Ascending aorta (tissue), 2 donors: ENCODE data around the gene POMT1. TPM values are rescaled to one million over a fixed set of nuclear protein-coding genes. Genes with fewer than 3 reads are reported as not detected.
A peak's percentile ranks its signal among the peaks of the same experiment; 100 is the strongest.

ENCODE experiments used
- DNase-seq, 2 donors: peaks; one replicate each; pipeline ENCODE4 v3.0.0-alpha.2; 2019; ENCODE audit warnings: low spot score in 2 of 2
- H3K27ac ChIP-seq, 2 donors: fragments of 200-600 bp; sonication (generic); one replicate each; pipeline ENCODE4 v1.5.1; 2016 to 2017; ENCODE audit warnings: mild to moderate bottlenecking in 1 of 2
- H3K27me3 ChIP-seq: fragments of 200-600 bp; sonication (generic); one replicate; pipeline ENCODE4 v1.5.1; 2017
- H3K36me3 ChIP-seq, 2 donors: fragments of 200-600 bp; sonication (generic); one replicate each; pipeline ENCODE4 v1.5.1; 2016
- H3K4me1 ChIP-seq, 2 donors: fragments of 200-600 bp; sonication (generic); one replicate each; pipeline ENCODE4 v1.5.1; 2016 to 2017; ENCODE audit warnings: mild to moderate bottlenecking in 1 of 2
- H3K4me3 ChIP-seq, 2 donors: fragments of 200-600 bp; sonication (generic); one replicate each; pipeline ENCODE4 v1.5.1; 2016 to 2017; ENCODE audit warnings: mild to moderate bottlenecking in 1 of 2
- H3K9me3 ChIP-seq, 2 donors: fragments of 200-600 bp; sonication (generic); one replicate each; pipeline ENCODE4 v1.5.1; 2016
- CTCF ChIP-seq, 3 experiments: fragments of 200-600 bp in 2 of 3; fragments of 450-650 bp in 1 of 3; sonication (generic) in 2 of 3; IDR thresholded peaks; one replicate each; pipeline ENCODE4 v1.5.1; 2016 to 2019; ENCODE audit warnings: antibody characterized with exemption in 3 of 3, mild to moderate bottlenecking in 1 of 3, moderate library complexity in 1 of 3
- intact Hi-C: fragments of 100-400 bp; cut with DNase I; formaldehyde crosslinking; loops from one replicate; pipeline ENCODE4 v1.15.1; 2023
- total RNA-seq: library from RNA; depleted of rRNA; stranded (reverse); fragments of >200 nt; gene quantifications from one replicate; pipeline ENCODE4 v1.1.0, GENCODE V29; 2016

The POMT1 gene
- total RNA-seq, 1 donor from 2014 or later: 128 TPM

DNA sequence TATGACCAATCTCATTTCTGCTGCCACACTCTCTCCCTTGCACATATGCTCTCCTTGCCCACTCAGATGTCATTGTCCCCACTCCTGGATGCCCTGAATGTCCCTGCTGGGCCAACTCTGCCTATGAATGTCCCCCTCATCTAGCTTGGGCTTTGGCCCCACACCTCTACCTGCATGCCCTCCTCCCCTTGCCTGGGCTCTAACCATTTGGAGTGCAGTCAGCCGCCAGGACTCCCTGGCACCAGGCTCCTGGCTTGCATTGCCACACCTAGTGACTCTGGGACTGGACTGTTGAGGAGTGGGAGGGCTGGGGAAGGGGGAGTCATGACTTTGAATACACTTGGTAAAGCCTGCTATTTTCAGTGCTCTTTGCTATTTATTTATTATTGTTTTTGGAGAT lies 41.6 kb upstream of the POMT1 start:
- Histone ChIP-seq H3K9me3 (no peaks in the 10 kb centered on the region), H3K4me1 (no peaks in the 10 kb centered on the region), H3K27me3 (no peaks in the 10 kb centered on the region), H3K36me3 (peaks cover 74 to 95% of the 10 kb centered on the region in 2 donors), H3K4me3 (no peak overlapping the region), H3K27ac (no peak overlapping the region)
- DNase-seq: peak in 1 of 2 donors; percentile 38
- no peak for TF ChIP-seq CTCF (IDR thresholded peaks at IDR 0.05)
- intact Hi-C loops: no loop called here

DNA sequence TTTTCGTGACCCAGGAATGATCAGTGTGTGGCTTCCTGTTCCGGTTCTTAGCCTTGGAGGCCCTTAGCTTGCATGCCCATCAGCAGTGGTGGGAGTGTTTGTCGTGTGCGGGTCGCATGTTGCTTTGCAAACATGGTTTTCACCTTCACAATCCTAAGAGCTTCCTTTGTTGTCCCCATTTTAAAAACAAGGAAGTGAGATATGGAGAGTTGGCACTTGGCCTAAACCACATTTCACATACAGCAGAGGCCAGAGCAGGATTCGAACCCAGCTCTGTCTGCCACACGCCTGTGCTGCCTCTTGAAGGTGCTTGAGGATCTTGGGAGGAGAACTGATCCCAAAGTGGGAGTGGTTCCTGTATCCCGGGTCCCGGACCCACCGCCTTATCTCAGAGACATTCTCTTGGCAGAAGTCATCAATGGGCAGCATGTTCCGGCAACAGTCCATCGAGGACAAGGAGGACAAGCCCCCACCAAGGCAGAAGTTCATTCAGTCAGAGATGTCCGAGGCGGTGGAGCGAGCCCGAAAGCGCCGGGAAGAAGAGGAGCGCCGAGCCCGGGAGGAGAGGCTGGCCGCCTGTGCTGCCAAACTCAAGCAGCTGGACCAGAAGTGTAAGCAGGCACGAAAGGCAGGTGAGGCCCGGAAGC lies 38.2 kb upstream of the POMT1 start:
- TF ChIP-seq CTCF (IDR thresholded peaks at IDR 0.05): no peak
- no peak overlapping the region for H3K4me3 ChIP-seq
- H3K9me3 ChIP-seq: no peaks in the 10 kb centered on the region
- no peak overlapping the region for H3K27ac ChIP-seq
- peak in 1 of 2 donors; percentile 56 for DNase-seq
- H3K36me3 ChIP-seq: peaks cover 69 to 96% of the 10 kb centered on the region in 2 donors
- intact Hi-C loops: no loop called here
- H3K4me1 ChIP-seq: no peaks in the 10 kb centered on the region
- H3K27me3 ChIP-seq: no peaks in the 10 kb centered on the region

- Histone ChIP-seq H3K4me1 (no peaks in the 10 kb centered on the region), H3K9me3 (no peaks in the 10 kb centered on the region), H3K4me3 (no peak overlapping the region), H3K27me3 (no peaks in the 10 kb centered on the region), H3K36me3 (peaks cover 69 to 96% of the 10 kb centered on the region in 2 donors), H3K27ac (no peak overlapping the region)
- intact Hi-C loops: no loop called here
- no peak for TF ChIP-seq CTCF (IDR thresholded peaks at IDR 0.05)
- DNase-seq: no peak
These were observed 37.3 kb upstream of the POMT1 start for GRCh38 chr9:131465401-131465800.

DNA sequence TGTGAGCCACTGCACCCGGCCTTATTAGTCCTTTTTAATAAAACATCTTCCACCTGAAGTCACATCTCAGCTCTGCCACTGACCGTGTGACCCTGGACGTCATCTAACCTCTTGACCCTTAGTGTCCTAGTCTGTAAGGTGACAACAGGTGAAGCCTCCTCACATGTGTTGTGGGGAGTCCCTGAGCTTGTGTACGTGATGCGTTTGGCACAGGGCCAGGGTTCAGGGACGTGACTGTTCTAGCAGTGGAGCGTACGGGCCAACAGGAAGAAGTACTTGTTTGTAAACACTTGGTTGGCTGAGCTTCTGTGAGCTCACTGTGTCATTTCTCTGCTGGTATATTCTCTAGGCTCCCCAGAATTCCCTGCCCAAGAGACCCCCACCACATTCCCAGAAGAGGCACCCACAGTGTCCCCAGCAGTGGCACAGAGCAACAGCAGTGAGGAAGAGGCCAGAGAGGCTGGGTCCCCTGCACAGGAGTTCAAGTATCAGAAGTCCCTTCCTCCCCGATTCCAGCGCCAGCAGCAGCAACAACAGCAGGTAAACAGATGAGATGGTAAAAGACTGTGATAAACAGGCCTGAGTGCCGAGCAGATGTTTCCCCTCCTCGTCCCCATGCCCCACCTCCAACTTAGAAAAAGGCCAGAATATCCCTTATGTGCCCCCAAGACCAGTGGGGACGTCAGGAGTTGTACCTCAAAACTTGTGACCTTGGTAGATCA lies 35.3 kb upstream of the POMT1 start:
- H3K4me1 ChIP-seq: no peaks in the 10 kb centered on the region
- H3K36me3 ChIP-seq: peaks cover 76 to 96% of the 10 kb centered on the region in 2 donors
- no peak overlapping the region for H3K4me3 ChIP-seq
- DNase-seq: peak in 1 of 2 donors; percentile 62
- no peak overlapping the region for H3K27ac ChIP-seq
- intact Hi-C loops: no loop called here
- no peaks in the 10 kb centered on the region for H3K27me3 ChIP-seq
- no peak for TF ChIP-seq CTCF (IDR thresholded peaks at IDR 0.05)
- H3K9me3 ChIP-seq: no peaks in the 10 kb centered on the region

DNA sequence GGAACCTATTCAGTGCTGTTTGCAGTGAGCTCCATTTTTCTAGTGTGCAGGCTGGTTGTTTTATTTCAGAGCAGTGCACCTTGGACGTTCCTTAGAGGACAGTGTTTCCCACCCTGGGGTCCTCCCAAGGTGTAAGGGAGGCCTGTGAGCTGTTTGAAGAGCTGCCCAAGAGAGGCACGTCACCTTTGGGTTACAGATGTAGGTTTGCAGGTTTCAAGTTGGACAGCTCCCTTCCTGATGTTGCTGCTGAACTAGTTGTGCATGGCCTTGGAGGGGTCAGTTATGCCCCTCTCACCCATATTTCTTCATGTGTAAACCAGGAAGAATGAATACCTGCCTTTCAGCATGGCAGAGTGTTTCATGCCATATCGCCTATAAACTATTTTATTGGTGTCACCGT lies 34.7 kb upstream of the POMT1 start:
- H3K4me1 ChIP-seq: no peaks in the 10 kb centered on the region
- H3K27me3 ChIP-seq: no peaks in the 10 kb centered on the region
- no peak overlapping the region for H3K4me3 ChIP-seq
- TF ChIP-seq CTCF (IDR thresholded peaks at IDR 0.05): no peak
- intact Hi-C loops: no loop called here
- H3K36me3 ChIP-seq: peaks cover 82 to 100% of the 10 kb centered on the region in 2 donors
- no peaks in the 10 kb centered on the region for H3K9me3 ChIP-seq
- no peak overlapping the region for H3K27ac ChIP-seq
- peak in 1 of 2 donors; percentile 41 for DNase-seq
